HL-60/S4 (cell line): ENCODE measurements around the gene AATF.

Experiments used
- in situ Hi-C: fragments of 300-500 bp; cut with MboI; formaldehyde crosslinking; loops from 2 replicates; pipeline ENCODE4 v1.14.3; 2022; ENCODE audit warnings: low sequenced_read_pairs

AATF gene, protein sequence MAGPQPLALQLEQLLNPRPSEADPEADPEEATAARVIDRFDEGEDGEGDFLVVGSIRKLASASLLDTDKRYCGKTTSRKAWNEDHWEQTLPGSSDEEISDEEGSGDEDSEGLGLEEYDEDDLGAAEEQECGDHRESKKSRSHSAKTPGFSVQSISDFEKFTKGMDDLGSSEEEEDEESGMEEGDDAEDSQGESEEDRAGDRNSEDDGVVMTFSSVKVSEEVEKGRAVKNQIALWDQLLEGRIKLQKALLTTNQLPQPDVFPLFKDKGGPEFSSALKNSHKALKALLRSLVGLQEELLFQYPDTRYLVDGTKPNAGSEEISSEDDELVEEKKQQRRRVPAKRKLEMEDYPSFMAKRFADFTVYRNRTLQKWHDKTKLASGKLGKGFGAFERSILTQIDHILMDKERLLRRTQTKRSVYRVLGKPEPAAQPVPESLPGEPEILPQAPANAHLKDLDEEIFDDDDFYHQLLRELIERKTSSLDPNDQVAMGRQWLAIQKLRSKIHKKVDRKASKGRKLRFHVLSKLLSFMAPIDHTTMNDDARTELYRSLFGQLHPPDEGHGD

DNA sequence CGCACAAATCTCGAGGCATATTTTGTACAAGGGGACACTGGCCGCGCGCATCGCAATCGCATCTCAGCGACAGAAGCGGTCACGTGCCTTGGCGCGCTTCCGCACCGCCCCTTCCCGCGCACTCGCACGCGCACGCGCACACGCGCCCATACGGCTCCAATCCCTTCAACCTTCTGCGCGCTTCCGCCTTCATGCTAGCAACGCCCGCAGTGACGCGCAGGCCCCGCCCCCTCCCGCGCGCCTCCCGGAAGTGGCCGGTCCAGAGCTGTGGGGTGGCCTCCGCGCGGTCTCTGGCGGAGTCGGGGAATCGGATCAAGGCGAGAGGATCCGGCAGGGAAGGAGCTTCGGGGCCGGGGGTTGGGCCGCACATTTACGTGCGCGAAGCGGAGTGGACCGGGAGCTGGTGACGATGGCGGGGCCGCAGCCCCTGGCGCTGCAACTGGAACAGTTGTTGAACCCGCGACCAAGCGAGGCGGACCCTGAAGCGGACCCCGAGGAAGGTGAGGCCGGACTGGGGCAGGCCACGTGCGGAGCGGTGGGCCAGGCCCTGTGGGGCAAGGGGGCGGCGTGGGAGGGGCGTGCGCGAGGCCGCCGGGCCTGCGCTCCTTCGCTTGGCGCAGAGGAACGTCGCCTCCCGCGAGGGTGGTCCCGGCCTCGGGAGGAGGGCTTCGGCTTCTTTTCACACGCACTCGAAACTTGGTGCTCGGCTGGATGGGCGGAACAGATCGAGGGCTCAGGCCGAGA lies at the start of gene AATF:
Gene AATF, plus strand, starts transcription at position 238 of the 744 bp plus-strand sequence. Its CDS starts 172 bp downstream, at position 410.
- in situ Hi-C loops: no loop called here

DNA sequence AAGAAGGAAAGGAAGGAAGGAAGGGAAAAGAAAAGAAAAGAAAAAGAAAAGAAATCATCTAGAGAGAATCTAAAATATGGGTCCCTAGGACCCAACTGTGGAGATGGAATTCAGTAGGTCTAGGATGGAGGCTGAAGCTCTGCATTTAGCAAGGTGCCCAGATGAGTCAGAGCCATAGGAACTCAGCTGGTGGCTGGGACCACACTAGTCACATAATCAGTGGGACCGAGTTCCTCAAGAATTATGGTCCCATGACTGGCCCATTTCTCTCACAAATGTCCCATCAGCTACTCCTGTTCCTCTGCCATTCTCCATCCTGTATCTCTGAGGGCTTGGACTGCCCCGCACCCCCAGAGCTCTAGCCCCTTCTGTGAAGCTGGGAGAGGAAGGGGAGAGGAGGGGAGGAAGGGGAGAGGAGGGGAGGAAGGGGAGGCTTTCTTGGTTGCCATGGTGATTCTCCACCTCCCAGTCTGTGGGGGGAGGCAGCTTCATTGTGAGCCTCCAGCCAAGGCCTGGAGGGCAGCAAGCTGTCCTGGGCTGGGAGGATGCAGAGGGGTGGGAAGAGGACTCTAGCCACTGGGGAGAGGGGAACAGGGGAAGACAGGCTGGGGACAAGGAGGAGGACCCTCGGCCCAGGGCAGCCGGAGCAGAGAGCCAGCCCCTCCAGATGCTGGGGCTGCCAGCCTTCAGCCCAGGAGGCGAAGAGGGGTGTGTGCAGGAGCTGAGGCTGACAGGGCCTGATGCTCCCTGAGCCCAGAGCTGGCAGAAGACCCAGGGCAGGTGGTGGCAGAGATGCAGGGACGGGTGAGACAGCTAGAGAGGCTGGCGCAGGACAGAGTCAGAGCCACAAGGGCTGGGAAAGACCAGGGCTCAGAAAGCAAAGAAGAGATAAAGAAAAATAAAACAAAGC lies 49.2 kb upstream of the AATF start:
- in situ Hi-C loops: no loop called here

DNA sequence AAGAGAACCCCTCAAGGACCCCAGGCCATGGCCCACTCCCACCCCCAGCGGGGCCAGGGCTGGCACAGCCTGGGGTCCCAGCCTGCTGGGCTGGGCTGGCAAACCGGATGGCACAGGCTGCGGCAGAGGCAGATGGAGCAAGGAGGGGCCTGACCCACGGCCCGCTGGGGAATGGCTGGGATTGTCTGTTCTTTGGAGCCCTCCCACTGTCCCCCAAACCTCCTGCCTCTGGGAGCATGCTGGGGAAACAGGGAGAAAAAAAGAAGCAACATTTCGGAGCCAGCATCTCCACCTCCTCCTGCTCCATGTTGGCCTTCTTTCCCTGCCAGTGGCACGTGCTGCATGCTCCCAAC lies 48.6 kb upstream of the AATF start:
- in situ Hi-C loops: no loop called here

DNA sequence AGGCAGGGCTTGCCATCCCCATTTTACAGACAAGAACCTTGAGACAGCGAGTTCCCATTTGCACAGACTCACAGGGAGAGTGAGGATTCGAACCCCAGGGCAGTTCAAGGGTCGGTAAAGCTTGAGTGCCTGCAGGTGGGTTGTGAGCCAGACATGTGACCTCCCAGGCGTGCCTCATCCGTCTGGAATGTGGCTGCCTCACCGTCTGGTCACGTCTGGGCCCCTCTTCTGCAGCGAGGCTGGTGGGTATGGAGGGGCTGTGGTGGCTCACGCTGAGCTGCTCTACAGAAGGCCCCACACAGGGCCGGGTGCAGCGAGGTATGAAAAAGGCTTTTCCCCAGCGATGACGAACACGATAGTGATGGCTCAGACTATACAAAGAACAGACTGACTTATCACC lies 47.2 kb upstream of the AATF start:
- in situ Hi-C loops: no loop called here

DNA sequence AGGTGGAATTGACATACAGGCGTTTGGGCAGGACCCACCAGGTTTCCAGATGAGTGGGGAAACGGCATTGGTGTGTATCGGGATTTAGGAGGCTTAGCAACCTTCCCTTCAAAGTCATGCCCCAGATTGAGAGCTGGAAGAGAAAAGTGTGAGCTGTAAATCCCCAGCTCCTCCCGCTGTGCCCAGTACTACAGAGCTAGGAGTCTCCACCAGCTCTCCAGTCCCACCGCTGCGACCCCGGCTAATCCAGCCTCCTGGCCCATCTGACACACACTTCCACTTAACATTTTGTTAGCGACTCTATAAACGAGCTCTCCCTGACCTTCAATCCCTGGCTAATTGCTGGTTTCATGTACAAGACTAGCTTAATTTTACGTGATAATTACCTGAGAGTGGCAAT lies 41.3 kb upstream of the AATF start:
- in situ Hi-C loops: no loop called here

DNA sequence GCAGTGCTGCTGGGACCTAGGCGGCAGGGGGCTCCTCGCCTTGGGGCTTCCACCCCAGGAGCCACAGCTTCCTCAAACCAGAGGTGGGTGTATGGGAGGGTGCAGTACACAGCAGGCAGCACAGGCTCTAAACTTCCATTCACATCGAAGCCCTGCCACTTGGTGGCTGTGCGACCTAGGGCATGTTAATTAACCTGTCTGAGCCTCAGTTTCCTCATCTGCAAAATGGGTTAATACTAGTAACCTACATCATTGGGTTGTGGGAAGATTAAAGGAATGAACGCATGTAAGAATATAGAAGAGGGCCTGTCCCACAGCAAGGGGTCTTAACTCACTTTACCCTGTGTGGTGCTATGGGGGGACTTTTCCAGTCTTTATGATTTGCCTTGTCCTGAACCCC lies 38.2 kb upstream of the AATF start:
- in situ Hi-C loops: no loop called here

DNA sequence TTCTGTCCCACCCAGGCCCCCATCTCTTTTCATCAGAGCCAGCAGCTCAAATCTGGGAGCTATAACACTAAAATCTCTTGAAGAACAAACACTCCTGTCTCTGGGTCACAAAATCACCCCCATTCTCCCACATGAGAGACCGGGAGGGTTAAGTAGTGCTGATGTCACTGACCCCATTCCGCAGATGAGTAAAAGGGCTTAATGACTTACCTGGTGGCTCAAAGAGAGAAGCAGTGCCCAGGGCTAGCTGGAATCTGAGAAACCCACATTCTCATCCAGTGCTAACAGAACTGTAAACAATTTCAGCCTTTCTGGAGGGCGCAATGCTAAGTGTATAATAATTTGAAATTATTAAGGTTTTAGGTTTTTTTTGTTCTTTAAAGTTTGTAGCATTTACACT lies 37.8 kb upstream of the AATF start:
- in situ Hi-C loops: no loop called here

DNA sequence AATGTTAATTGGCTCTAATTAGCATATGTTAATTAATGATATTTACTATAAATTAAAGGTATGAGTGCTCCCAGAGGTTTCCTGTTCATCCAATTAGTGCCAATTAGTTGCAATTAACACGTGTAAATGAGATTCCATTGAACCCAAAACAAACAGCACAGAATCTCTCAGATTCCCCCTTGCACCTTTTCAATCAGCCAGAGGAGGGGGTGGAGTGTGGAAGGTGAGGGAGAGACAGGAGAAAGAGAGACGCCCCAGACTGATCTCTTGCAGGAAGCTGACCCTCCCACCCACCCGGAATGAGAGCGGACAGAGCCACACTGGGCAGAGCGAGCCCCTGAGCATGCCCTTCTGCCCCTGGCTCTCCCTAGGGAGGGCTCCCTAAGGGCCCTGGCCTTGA lies 35.6 kb upstream of the AATF start:
- in situ Hi-C loops: no loop called here

DNA sequence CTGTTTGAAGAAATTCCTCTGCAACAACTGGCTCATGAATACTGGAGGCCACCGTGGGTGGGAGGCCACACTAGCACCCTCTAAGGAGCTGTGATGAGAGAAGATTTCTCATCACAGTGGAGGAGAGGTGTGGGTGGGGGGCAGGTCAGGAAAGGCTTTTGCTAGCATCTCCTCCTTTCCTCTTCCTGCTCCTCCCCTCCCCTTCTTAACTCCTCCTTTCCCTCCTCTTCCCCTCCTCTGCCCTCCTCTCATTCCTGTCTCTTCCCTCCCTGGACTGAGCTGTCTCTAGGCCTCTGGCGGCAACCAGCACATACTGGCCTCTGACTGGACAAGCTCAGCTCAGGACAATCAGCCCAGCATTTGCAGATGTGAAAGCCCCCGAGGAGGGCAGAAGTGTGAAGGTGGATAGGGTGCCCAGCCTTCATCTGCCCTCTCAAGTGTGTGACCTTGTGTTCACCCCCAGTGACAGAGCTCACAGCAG lies 30.5 kb upstream of the AATF start:
- in situ Hi-C loops: no loop called here

DNA sequence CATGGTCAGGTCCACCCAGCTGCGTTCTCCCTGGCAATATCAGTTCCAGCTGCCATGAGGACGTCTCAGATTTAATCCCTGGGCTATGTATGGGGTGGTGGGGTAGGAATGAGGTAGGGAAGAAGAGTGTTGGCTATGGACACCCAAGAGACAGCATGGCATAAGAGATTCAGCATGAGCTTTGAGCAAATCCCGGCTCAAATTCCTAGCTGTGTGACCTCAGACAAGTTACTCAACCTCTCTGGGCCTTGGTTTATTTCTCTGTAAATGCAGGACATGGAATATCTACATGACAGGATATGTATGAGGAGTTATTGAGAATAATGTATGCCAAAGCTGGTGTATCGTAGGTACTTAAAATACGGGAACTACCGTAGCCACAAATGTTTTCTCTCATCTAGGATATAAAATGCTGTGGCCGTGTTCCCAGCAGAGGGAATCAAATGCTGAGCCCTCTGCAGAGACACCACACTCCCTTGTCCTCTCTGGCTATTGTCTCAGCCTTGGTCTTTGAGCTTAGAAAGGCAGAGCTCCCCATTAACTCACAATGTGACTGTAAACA lies 29.3 kb upstream of the AATF start:
- in situ Hi-C loops: no loop called here

DNA sequence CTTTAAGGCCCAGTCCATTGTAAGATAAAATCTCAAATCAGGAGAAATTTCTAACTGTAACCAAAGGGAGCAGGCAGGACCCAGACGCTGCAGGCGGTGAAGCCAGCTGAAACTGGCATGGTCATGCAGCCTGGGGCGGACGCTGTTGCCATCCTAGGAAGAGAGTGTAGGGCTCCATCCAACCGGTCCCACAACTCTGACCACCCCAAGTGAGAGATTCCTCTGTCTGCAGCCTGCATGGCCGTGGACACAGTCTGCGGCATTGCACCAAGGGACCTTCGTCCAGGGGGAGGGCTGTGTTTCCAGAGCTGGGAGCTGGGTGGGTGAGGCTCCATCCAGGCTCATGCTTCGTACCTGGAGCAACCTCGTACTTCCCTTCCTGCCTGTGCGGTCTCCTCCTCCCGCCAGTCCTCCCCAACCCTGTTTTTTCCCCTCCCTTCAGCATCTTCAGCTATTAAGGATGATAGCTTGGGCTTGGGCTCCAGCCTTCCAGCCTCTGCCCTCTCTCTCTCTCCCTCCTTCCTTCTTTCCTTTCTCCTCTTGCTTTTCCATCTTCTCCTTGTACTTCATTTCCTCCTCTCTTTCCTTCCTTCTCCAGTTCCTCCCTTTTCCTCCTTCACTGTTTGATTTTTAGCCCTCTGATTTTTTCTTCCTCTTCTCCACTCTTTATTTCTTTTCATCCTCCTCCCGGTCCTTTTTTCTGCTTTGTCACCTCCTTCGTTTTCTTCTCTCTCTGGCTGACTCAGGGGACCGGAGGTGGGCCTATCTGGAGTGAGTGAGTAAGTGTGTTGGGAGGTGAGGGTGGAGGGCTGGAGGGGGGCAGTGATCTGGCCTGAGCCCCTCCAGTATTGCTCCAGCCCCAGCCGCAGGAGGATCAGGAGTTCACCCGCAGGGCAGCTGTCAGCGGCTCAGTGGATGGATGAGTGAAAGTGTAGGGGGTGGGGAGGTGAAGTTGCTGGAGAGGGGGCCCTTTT lies 28.4 kb upstream of the AATF start:
- in situ Hi-C loops: no loop called here

DNA sequence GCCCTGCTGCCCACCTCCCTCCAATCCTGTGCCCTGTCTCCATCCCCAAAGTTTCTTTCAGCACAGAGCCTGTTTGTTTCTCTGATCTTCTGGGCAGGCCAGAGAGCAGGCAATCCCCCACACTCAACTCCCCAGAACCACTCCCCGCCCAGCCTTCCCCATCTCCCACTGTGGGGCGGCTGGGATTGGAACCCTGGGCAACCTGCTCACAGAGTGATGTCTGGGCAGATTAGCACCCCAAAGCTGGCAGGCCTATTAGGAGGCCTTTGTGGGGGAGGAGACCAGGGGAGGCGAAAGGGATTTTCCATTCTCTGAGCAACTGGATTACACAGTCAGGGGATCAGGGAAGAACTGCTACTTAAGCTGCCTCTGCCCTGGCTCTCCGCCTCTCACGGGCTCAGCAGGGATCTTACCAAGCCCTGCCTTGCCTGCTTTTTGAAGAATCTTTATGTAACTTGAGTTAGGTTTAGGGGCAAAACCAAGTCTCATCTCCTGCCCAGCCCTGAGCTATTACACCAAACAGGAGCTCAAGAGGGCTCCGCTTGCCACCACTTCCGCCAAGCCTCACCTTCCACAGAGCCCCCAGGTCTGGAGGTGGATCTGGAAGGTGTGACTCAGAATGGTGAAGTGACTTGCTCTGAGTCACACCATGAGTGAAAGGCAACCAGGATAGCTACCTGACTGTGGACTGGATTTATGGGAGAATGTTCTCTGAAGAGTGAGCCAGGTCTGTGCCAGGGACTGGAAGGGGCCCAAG lies 27.5 kb upstream of the AATF start:
- in situ Hi-C loops: no loop called here

DNA sequence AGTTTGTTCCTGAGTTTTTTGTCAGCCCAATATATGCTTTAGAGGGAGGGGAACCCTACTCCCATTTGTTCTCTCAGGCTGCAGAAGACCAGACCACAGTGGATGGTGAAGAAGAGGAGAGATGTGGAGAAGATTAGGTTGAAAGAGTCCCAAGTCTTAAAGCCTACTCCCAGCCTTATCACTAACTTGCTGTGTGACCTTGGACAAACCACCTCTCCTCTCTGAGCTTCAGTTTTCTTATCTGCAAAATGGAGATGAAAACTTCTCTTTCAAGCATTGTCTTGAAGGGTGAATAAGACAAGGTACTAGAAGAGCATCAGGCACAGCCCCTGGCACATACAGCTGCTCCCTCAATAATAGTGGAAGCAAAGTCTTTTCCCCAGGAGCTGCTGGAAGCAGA lies 26.6 kb upstream of the AATF start:
- in situ Hi-C loops: no loop called here

DNA sequence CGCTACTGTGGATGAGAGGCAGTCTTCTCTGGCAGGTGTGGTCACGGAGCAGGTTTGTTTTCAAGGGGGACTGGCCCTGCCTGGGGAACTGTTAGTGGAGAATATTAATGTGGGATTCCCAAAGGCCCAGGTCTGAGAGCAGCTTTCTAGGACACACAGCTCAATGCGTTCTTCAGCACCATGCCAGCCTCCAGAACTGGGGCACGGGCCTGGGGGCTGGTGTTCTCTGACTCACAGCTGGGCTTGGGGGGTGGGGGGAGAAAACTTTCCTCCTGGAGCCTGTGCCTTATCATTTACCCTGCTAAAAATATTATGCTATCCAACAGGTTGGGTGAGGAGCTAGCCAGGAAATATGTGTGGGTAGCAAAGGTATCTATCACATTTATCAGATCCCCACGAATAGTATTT lies 24.9 kb upstream of the AATF start:
- in situ Hi-C loops: no loop called here

DNA sequence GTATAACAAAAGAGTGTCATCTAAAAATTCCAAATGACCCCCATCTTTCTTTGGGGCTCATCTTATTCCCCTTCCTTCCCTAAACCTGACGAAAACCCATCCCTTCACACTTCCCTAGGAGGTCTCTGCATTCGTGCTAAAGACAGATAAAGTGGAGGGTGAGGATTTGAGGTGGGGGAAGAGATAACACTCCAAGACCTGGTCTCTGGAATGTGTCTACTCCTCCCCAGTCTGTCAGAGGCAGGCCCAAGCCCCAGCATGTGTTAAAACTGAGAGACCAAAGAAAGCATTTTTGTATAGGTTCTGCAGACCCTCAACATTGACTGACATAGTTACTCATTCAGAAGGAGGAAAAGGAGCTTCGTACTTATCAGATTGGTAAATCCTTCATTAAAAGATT lies 22.5 kb upstream of the AATF start:
- in situ Hi-C loops: no loop called here

DNA sequence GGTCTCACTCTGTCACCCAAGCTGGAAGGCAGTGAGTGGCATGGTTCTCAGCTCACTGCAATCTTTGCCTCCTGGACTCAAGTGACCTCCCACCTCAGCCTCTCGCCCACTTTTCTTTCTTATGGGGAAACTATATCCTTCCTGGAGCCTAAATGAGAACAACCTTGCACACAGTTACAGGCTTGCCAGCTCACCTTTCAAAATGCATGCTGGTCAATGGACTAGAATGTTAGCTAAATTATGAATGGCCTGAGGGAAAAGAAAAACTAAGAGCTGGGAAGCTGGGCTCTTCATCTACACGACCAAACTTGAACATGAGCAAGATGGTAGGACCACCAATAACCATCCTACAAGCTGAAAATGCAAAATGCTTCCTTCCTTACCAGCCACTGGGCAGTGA lies 22.1 kb upstream of the AATF start:
- in situ Hi-C loops: no loop called here

DNA sequence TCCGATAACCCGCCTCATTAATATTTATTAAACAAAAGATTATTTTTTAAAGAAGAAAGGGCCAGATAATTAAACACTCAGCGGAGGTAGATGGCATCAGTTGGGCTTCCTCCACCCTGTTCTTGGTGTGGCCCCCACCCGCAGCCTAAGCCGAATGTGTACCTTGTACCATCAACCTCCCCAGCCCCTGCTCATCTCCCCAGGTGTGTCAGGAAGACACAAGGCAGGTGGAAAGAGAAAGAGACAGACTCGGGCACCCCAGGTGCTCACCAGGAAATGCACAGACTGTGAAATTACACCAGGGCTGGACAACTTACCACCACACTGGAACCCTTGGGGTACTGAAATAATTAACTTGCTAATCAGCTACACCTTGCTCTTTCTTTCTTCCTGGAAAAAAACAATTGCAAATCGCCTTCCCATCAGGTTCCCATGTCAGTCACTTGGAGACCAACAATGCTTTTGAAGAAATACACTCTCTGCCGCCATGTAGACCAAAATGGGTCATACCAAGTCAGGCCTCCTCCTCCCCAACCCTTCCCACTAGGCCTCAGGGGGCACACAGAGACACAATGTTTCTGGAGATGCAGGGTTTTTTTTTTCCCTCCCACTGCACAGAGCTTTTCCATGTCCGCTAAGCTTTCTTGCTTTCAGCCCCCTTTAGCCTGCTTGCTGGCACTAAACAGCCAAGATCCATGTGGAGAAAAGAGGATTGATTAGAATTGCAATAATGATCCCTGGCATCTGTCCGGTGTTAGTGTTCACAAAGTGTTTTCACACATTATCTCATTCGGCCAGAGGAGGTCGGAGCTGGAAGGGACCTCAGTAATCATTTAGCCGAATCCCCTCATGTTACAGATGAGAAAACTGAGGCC lies 20.0 kb upstream of the AATF start:
- in situ Hi-C loops: no loop called here
